GM21381 (cell line): ENCODE data around the gene TSGA10IP.

Experiments
- ATAC-seq: cut with Tn5 transposase; IDR thresholded peaks from one replicate; pipeline ENCODE4 v1.9.1; 2021; ENCODE audit warnings: mild to moderate bottlenecking, moderate library complexity; ENCODE audit not compliant: unreplicated experiment

Gene TSGA10IP

DNA sequence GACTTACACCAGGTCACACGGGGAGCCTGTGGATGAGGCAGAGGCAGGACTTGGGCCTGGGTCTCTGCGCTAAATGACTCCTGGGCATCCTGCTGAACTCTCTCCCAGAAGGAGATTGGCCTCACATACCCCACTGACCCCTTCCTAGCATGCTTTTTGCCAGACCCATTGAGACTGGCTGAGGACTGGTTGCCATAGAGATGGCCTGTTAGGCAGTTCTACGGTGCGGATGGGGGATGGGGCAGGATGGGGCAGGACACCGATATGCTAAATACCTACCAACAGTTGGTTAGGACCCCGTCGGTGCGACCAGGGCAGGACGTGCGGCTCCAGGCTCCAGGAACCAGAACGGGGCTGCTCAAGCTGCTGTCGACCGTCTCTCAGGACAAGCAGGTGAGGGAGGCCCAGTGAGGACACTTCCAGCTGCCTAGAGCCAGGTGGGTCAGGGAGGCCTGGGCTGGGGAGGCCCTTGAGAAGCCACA, at the start of gene TSGA10IP:
TSS of gene TSGA10IP (plus strand) at position 51 of the 482 bp plus-strand sequence. CDS start at position 247, 196 bp downstream.
- ATAC-seq, result no peak

DNA sequence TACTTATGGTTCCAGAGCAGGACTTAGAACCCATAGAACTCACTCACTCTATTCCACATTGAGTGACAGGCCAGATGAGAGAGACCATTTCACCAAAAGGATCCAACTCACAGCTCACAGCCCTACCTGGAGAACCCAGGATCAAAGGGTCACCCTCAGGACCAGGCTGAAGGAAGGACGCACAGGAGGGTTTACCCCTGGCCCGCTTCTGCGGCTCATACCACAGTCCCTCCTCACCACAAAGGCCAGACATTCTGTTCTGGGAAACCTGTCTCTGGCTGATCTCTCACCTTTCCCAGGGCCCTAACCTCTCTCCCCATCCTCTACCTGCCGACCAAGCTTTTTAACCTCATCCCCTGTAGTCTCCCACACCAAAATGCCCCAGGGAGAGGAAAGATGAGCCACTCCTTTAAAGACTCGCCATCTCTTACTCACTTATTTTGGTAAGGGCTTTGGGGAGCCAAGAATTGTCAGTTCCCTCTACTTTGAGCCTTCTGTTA, 49.7 kb upstream of the TSGA10IP start:
- no peak for ATAC-seq

DNA sequence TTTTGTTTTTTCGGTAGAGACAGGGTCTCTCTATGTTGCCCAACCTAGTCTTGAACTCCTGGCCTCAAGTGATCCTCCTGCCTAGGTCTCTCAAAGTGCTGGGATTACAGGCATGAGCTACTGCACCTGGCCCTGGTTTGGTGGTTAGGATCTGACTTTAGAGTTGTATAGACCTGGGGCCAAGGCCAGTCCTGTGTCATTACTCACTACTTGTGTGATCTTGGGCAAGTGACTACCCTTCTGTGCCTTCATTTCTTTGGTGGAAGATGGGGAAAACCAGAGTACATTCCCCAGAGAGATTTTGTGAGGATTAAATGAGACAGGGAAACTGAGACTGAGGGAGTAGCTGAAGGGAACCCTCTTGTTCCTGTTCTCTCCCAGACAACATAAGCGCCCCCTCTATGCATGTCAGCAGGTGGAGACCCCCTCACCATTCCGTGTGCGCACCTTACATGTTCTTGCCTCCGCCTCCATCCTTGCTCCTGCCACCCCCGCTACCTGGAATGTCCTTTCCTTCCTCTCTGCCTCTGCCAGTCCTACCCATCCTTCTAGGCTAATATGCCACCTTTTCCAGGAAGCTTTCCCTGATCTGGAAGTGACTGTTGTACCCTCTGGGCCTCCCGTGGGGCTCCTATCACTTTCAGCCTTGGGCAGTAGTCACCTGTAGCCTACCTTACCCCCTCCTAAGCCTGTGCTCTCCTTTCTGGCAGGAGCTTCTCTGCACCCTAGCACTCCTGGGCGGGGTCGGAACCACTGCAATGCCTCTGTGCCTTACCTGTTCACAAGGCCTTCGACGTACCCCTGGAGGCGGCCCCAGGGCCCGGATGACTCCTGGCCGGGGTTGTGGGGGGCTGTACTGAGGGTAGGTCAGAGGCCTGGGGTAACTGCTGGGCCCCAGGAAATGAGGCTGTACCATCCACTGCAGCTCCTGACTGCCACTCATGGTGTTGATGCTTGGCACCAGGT, 49.0 kb upstream of the TSGA10IP start:
- no peak for ATAC-seq

DNA sequence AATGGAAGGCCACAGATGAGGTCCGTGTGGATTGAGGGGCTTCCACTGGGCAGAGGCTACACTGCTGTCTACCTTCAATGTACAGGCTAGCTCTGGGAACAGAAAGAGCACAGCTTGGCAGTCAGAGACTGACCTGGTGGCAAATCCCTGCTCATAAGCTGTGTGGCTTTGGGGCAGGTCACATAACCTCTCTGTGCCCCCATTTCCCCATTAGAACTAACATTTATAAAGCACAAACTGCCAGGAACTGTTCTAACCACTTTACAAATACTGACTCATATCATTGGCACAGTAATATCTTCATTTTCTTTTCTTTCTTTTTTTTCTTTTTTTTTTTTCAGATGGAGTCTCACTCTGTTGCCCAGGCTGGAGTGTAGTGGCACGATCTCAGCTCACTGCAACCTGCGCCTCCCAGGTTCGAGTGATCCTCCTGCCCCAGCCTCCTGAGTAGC, 48.2 kb upstream of the TSGA10IP start:
- ATAC-seq, result no peak

DNA sequence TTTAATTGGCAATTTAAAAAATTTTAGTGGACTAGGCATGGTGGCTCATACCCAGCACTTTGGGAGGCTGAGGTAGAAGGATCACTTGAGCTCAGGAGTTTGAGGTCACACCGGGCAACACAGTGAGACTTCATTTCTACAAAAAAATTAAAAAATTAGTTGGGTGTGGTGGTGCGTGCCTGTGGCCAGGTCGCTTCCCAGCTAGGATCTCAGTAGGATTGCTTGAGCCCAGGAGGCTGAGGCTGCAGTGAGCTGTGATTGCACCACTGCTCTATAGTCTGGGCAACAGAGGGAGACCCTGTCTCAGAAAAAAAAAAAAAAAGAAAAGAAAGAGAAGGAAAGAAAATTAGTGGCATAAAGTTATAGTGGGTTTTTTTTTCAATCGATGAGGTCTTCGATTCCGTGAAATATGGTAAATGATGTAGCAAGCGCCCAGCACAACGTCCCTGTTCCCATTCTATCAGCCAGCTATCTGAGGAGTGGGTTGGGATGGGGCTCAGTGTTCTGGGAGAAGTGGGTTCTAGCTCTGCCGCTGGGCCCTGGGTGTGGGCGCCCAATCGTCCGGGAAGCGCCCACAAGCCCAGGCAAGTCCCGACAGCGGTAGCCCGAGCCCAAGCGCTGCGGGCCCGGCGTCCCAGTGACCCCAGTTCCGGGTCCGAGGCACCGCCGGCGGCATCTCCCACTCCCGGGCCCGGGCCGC, 46.5 kb upstream of the TSGA10IP start:
- no peak for ATAC-seq

DNA sequence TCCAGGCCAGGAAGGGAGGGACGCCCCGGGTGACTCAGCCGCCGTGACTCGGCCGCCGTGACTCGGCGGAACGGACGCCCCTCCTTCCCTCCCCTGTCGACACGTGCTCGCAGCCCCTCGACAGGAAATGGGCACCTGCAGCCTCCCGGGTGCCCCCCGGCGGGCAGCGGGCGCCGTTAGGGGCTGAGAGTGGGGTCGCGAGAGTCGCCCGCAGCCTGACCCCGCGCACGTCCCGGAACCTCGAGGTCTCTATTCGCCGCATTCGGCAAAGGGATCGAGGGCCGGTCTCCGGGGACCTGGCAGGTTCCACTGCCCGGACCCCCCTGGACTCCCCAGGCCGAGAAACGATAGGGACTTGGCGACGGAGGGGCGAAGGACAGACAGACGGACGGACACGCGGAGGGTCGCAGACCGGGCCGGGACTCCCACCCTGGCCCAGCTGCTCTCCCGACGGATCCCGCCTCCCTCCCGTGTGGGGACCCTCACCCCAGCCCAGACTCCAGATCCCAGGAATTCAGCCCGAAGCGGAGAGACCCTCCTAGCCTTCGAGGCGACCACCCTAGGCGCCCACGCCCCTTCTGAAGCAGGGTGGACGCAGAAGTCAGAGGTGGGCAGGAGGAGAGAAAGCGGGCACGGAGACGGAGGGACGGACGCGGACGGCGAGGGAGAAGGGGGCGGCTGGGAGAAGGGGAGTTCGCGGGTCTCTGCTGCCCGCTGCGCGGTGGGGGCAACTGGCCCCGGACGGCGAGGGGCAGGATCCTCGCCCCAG, 45.7 kb upstream of the TSGA10IP start:
- ATAC-seq, result no peak

DNA sequence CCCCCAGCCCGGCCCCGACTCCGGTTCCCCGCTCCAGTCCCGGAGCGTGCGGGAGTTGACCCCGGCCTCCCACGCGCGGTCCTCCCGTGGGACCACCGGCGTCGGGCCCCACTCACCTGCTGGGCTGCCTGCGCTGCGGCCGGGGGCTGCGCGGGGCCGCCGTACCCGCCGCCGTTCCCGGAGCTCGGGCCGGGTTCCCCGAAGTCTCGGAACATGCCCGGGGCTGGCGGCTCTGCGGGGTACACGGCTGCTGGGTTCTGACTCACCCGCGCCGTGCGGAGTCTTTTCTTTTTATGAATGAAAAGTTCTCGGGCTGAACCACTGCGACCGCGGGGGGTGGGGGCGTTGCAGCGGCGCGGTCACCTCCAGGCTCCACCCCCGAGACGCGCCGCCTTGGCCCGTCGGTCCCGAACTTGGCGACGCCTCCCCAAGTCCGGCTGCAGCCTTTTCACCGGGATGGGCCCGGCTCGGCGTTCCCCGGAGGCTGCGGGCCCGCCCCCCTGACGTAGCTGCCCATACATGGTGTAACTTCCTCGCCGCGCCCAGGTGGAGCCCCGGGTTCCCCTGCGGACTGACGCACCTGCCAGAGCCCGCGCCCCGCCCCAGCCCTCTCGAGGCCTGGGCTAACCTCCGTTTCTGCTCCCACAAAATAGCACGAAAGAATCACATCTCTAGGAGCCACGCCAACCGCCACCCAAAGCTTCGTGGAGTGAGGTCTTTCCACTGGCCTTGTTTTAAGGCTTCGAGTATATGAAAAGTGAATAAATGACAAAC, 45.0 kb upstream of the TSGA10IP start, which contains the start of gene FOSL1:
TSS of gene FOSL1 (minus strand) at position 264 of the 774 bp plus-strand sequence. CDS start at position 215, 49 bp downstream.
- ATAC-seq, result peak; percentile 73

DNA sequence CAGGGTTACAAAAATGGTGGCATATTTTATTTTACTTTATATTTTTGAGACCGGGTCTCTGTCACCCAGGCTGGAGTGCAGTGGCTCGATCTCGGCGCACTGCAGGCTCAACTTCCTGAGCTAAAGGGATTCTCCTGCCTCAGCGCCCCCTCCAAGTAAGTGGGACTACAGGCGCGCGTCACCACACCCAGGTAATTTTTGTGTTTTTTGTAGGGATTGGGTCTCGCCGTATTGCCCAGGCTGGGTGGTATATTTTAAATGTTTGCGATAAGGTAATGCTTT, 44.4 kb upstream of the TSGA10IP start:
- no peak for ATAC-seq

DNA sequence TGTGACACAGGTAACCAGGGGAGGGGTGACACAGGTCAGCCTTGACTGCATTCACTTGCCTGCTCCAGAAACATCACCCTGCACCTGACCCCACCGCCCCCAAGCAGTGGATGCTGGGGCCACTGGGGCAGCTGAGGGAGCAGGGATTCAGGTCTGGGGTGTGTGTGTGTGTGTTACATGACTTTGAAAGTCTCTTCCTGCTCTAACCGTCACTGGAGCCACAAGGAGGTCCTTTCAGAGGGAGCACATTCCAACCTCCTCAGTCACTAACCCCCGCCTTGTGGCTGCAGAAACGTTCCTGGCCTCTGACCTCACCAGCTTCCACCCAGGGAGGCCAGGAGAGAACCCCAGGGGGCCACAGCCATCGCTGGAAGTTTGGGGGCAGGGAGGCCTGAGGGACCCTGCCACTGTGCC, 42.2 kb upstream of the TSGA10IP start:
- ATAC-seq, result no peak

DNA sequence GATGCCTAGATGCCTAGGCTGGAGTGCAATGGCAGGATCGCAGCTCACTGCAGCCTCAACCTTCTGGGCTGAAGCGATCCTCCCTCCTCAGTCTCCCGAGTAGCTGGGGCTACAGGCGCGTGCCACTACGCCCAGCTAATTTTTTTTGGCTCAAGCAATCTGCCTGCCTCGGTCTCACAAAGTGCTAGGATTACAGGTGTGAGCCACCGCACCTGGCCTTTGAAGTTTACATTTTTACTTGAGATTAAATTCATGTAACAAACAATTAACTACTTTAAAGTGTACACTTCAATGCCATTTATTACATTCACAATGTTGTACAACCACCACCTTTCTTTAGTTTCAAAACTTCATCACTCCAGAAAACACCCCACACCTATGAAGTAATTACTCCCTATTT, 41.6 kb upstream of the TSGA10IP start:
- ATAC-seq, result no peak

DNA sequence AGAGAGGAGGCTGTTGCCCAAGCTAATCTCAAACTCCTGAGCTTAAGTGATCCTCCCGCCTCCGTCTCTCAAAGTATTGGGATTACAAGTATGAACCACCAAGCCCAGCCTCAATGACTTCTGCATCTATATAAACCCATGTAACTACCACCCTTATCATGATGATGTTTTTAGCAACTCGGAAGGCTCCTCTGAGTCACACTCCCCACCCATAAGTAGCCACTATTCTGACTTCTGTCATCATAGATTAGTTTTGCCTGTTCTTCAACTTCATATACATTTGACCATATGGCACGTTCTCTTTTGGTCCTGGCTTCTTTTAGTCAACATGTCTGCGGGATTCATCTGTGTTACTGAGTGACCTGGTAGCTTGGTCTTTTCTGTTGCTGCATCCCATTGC, 38.7 kb upstream of the TSGA10IP start:
- ATAC-seq, result no peak

DNA sequence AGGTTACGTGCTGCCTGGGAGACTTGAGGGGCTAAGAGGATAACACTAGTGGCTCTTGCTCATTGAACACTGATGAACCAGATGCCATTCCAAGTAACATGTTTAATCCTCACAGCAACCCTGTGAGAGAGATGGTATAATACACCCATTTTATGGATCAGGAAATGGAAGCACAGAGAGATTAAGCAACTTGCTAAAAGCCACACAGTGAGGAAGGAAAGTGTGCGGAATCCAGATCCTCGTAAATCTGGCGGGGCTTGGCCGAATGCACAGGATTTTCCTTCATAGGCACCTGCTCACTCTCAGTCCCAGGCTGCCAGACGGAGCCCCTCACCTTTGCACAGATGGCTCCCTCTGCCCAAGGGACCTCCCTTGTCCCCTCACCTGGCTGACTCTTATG, 37.4 kb upstream of the TSGA10IP start:
- ATAC-seq, result no peak

DNA sequence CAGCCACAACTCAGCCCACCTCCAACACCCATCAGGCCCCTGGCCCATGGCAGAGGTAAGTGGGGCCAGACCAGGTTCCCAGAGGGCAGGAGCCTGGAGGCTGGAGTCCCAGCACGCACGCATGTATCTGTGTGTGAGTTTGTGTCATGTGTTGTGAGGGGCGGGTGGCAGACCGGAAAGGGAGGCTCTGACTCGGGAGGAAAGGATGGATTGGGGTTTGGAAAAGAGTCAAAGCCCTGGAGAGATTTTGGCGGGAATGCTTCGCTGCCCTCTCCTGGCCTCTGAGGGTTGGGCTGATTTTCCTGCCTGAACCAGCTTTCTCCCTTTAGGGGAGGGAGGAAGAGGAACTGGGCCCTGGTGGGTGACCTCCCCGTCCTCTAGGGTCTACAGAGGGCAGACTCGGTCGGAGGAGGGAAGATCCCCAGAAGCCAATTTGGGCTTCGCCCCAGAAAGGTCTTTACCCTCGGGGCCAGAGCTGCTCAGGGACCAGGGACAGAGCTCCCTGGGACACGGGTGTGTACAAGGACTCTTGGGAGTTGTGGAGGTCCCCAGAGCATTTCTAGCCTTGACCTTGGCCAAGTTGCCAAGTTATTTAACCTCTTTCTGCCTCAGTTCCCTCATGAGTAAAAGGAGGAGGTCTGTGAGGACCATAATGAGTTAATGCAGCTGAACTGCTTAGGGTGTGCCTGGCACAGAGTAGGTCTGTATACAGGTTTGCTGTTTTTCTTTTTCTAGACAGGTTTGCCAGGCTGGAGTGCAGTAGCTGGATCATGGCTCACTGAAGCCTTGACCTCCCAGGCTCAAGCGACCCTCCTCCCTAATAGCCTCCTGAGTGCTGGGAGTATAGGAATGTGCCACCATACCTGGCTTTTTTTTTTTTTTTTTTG, 33.4 kb upstream of the TSGA10IP start:
- ATAC-seq, result no peak

DNA sequence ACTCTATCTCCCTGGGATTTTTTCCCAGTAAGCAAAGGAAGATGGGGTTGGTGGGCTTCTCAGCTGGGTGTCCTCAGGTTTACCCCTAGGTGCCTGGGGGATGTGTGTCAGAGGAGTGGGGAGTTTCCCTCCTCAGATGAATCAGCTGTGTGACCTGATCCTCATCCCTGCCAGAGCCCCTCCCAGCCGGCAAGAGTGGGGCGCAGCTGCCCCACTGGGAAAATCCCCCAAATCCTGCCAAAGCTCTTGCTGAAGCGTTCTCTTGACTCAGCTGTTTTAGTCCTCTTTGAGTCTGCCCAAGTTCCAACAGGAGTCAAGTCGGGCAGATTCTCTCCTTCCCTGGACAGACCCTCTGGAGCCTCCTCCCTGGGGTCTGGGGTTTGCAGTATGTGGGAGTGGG, 32.4 kb upstream of the TSGA10IP start:
- ATAC-seq, result no peak

DNA sequence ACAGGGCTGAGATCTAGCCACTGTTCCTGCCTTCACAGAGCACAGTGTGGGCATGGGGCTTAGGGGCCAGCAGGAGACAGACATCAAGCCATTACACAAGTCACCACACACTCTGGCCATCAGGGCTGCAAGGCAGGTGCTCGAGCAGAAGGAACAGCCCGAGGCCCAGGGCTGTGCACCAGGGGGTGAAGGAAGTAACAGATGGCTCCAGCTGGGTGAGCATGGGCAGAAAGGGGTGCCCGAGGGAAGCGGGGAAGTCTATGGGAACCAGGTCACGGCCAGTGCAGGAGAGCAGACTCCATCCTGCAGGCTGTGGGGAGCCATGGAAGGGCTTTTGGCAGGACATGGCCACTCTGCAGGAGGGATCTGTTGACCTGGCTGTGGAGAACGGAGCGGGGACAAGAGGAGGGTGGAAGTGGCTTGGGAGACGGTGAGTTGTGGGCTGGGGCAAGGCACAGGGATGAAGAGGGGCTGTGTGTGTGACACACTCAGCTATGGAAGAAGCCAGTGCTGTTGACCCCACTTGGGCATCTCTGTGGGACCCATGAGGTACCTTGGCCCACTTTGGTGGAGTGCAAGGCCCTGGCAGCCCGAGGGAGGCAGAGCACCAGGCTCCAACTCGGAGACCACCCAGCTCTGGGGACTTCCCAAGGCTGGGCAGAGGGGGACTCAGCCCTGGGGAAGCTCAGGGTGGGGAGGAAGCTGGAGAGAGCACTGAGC, 30.0 kb upstream of the TSGA10IP start:
- ATAC-seq, result no peak

DNA sequence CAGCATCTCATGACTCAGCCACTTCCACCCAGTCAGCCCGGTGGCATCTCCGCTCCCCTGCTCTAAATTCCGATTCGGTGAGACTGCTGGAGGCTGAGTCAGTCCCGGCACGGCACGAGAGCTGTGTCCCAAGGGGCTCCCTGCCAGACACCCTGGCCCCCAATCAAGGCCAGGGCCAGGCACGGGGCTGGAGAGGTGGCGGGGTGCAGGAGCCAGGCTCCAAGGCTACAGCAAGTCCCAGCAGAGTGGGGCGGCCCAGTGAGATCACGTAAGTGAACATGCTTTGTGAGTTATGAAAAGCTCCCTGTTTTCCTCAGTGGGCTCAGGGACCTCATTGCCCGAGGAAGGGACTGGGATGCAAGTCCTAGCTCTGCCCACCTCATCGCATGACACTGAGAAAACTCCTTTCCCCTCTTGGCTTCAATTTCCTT, 29.4 kb upstream of the TSGA10IP start:
- no peak for ATAC-seq

DNA sequence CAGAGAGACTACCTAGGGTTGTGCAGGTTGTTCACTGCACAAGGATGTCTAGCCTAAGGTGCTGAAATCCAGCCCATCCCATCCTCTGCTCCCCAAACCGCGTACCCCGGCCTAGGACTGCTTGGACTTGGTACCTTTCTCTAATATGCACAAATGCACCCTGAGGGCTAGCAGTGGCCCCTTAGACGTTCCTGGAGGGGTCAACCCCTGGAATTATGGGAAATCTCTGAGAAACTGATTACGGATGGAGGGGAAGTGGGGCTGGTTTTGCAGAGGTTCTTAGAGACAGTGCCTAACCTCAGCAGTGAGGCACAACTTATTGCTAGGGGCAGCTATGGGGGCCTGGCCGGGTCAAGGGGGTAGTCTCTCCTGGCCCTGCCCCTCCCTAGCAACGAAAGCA, 28.9 kb upstream of the TSGA10IP start:
- no peak for ATAC-seq

DNA sequence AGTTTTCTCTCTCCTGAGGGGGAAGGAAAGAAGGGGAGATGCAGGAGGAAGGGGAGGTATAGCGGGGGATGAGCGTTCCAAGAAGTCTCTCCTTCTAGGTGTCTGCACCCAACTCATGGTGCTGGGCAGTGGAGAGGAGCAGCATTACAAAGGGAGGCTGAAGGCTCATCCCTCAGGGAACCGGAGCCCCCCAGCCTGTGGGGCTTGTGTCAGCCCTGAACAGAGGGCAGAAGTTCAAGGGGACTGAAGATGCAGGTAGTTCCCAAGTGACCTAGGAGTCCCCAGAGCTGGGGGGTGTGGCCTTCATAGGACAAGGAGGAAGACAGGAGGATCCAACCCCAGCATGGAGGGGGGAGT, 28.2 kb upstream of the TSGA10IP start:
- no peak for ATAC-seq
